ENCODE measurements around the gene ZACN.

DNA sequence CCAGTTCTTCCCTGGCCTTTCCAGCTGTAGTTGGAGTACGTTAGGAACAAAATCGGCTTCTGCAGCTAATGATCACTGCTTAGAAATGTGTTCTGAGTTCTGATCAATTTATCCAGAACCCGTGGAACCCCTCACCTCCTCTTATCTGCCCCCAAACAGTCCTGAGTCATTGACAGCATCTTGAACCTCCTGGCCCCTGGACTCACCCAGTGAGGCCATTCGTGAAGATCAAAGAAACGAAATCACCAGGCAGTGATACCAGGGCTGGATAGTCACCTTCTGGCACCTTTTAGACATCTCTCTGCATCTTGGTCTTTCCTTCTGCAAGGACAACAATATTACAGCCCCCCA, 41.7 kb downstream of the ZACN start:
- TF ChIP-seq, protein P1, sequence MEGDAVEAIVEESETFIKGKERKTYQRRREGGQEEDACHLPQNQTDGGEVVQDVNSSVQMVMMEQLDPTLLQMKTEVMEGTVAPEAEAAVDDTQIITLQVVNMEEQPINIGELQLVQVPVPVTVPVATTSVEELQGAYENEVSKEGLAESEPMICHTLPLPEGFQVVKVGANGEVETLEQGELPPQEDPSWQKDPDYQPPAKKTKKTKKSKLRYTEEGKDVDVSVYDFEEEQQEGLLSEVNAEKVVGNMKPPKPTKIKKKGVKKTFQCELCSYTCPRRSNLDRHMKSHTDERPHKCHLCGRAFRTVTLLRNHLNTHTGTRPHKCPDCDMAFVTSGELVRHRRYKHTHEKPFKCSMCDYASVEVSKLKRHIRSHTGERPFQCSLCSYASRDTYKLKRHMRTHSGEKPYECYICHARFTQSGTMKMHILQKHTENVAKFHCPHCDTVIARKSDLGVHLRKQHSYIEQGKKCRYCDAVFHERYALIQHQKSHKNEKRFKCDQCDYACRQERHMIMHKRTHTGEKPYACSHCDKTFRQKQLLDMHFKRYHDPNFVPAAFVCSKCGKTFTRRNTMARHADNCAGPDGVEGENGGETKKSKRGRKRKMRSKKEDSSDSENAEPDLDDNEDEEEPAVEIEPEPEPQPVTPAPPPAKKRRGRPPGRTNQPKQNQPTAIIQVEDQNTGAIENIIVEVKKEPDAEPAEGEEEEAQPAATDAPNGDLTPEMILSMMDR (IDR thresholded peaks at IDR 0.05; ENCODE audit: insufficient read depth, low read depth, low read length) = no peak
- no peak for TF ChIP-seq EZH2 (IDR thresholded peaks at IDR 0.05; ENCODE audit: insufficient read depth, low read length)

Data from astrocyte (in vitro differentiated cells and primary cell).